Measurements from ENCODE around the gene RNF126.

RNF126 gene

GRCh38 chr19:640606-641189 is 22.3 kb downstream of the RNF126 start:
- H3K27ac ChIP-seq, result no peak overlapping the region
- no peaks in the 10 kb centered on the region for H3K9me3 ChIP-seq
- peaks cover 3% of the 10 kb centered on the region for H3K36me3 ChIP-seq
- no peak overlapping the region for H3K4me3 ChIP-seq
- H3K4me2 ChIP-seq, result 0 out of 2 replicates have a peak overlapping the region, but pooled peaks have one; percentile 72
- H3K4me1 ChIP-seq, result peaks cover 83% of the 10 kb centered on the region
- TF ChIP-seq Cebpa-rat (IDR thresholded peaks at IDR 0.05), result no peak
- H4K20me1 ChIP-seq, result peaks cover 41% of the 10 kb centered on the region
- no peak overlapping the region for H3K9ac ChIP-seq
- H3K27me3 ChIP-seq, result no peaks in the 10 kb centered on the region

GRCh38 chr19:640161-640558 is 22.9 kb downstream of the RNF126 start:
- no peaks in the 10 kb centered on the region for H3K9me3 ChIP-seq
- H3K36me3 ChIP-seq, result no peaks in the 10 kb centered on the region
- peaks cover 83% of the 10 kb centered on the region for H3K4me1 ChIP-seq
- no peak overlapping the region; the same call in 1 of the 2 replicates for H3K4me3 ChIP-seq
- no peaks in the 10 kb centered on the region for H3K27me3 ChIP-seq
- H3K27ac ChIP-seq, result no peak overlapping the region
- peaks cover 36% of the 10 kb centered on the region for H4K20me1 ChIP-seq
- H3K4me2 ChIP-seq, result peak overlapping the region; percentile 72
- no peak overlapping the region for H3K9ac ChIP-seq
- TF ChIP-seq Cebpa-rat (IDR thresholded peaks at IDR 0.05), result no peak

GRCh38 chr19:639253-640160 is 23.5 kb downstream of the RNF126 start, which contains the start of gene FGF22:
TSS of gene FGF22 (plus strand) at chr19:639879. CDS start at chr19:639926, 47 bp downstream.
- H3K27me3 ChIP-seq, result no peaks in the 10 kb centered on the region
- H3K4me2 ChIP-seq, result peak within 1 kb of the TSS; percentile 90
- H3K9ac ChIP-seq, result no peak within 1 kb of the TSS
- H3K4me1 ChIP-seq, result peaks cover 83% of the 10 kb centered on the region
- no peaks in the 10 kb centered on the region for H3K36me3 ChIP-seq
- no peaks in the 10 kb centered on the region for H3K9me3 ChIP-seq
- peaks cover 29% of the 10 kb centered on the region for H4K20me1 ChIP-seq
- TF ChIP-seq Cebpa-rat (IDR thresholded peaks at IDR 0.05), result no peak
- no peak within 1 kb of the TSS for H3K27ac ChIP-seq
- H3K4me3 ChIP-seq, result peak within 1 kb of the TSS; percentile 55

GRCh38 chr19:638906-639252 is 24.1 kb downstream of the RNF126 start:
- Histone ChIP-seq H4K20me1 (peaks cover 23% of the 10 kb centered on the region), H3K9me3 (no peaks in the 10 kb centered on the region), H3K9ac (no peak overlapping the region), H3K4me2 (peak overlapping the region; percentile 90), H3K4me3 (no peak overlapping the region), H3K36me3 (no peaks in the 10 kb centered on the region), H3K27me3 (no peaks in the 10 kb centered on the region), H3K27ac (no peak overlapping the region), H3K4me1 (peaks cover 83% of the 10 kb centered on the region)
- TF ChIP-seq Cebpa-rat (IDR thresholded peaks at IDR 0.05), result no peak

- Histone ChIP-seq H3K4me3 (no peak overlapping the region), H3K36me3 (peaks cover 21% of the 10 kb centered on the region), H3K27me3 (no peaks in the 10 kb centered on the region), H4K20me1 (peaks cover 36% of the 10 kb centered on the region), H3K4me2 (peak overlapping the region; percentile 90), H3K4me1 (peaks cover 82% of the 10 kb centered on the region), H3K9me3 (no peaks in the 10 kb centered on the region), H3K27ac (no peak overlapping the region), H3K9ac (no peak overlapping the region)
- no peak for TF ChIP-seq Cebpa-rat (IDR thresholded peaks at IDR 0.05)
These were observed 27.9 kb downstream of the RNF126 start for GRCh38 chr19:634975-635652.

- peaks cover 88% of the 10 kb centered on the region for H3K4me1 ChIP-seq
- H3K27ac ChIP-seq, result peak overlapping the region; percentile 68
- peaks cover 32% of the 10 kb centered on the region for H3K36me3 ChIP-seq
- H3K9me3 ChIP-seq, result no peaks in the 10 kb centered on the region
- H3K9ac ChIP-seq, result peak overlapping the region; percentile 82
- peaks cover 43% of the 10 kb centered on the region for H4K20me1 ChIP-seq
- TF ChIP-seq Cebpa-rat (IDR thresholded peaks at IDR 0.05), result no peak
- peak overlapping the region; percentile 86 for H3K4me3 ChIP-seq
- H3K4me2 ChIP-seq, result peak overlapping the region; percentile 94
- H3K27me3 ChIP-seq, result no peaks in the 10 kb centered on the region
These were observed 29.0 kb downstream of the RNF126 start for GRCh38 chr19:633786-634639.

GRCh38 chr19:633068-633785 is 29.8 kb downstream of the RNF126 start, which contains the start of gene POLRMT:
TSS of gene POLRMT (minus strand) at chr19:633537. CDS start at chr19:633512, 25 bp downstream.
- Histone ChIP-seq H3K4me1 (peaks cover 82% of the 10 kb centered on the region), H3K9me3 (no peaks in the 10 kb centered on the region), H3K27ac (peak within 1 kb of the TSS; percentile 84), H3K4me3 (peak within 1 kb of the TSS; percentile 86), H3K36me3 (peaks cover 40% of the 10 kb centered on the region), H3K9ac (peak within 1 kb of the TSS; percentile 82), H3K4me2 (peak within 1 kb of the TSS; percentile 94), H3K27me3 (no peaks in the 10 kb centered on the region), H4K20me1 (peaks cover 43% of the 10 kb centered on the region)
- TF ChIP-seq Cebpa-rat (IDR thresholded peaks at IDR 0.05), result no peak

- H3K4me1 ChIP-seq, result peaks cover 76% of the 10 kb centered on the region
- peak overlapping the region; percentile 86 for H3K4me3 ChIP-seq
- H3K9ac ChIP-seq, result peak overlapping the region; percentile 82
- H3K9me3 ChIP-seq, result no peaks in the 10 kb centered on the region
- H3K27me3 ChIP-seq, result no peaks in the 10 kb centered on the region
- peak overlapping the region; percentile 84 for H3K27ac ChIP-seq
- peaks cover 44% of the 10 kb centered on the region for H4K20me1 ChIP-seq
- no peak for TF ChIP-seq Cebpa-rat (IDR thresholded peaks at IDR 0.05)
- peaks cover 46% of the 10 kb centered on the region for H3K36me3 ChIP-seq
- H3K4me2 ChIP-seq, result peak overlapping the region; percentile 94
These were observed 30.4 kb downstream of the RNF126 start for GRCh38 chr19:632579-633067.

Measured in BLaER1 (cell line).